ENCODE results near the gene BCL2L12. TPM values are rescaled to one million over a fixed set of nuclear protein-coding genes. Genes with fewer than 3 reads are reported as not detected.

BCL2L12 gene
- total and polyA plus RNA-seq, 2 of the 13 experiments (the other 11 are each of a cell fraction or from before 2014, with no cell fraction given), result 26.8 to 40.8 TPM

GRCh38 chr19:49677231-49677900 is 11.6 kb downstream of the BCL2L12 start, which contains the start of gene PRMT1:
TSS of gene PRMT1 (plus strand) at chr19:49677271. CDS start at chr19:49677281, 10 bp downstream.
- DNase-seq (ENCODE audit: low spot score) (peak; percentile 35), FAIRE-seq (no peak), ATAC-seq (peak; percentile 19)
- peaks cover 41% of the 10 kb centered on the region for H3K79me2 ChIP-seq (ENCODE audit: insufficient read depth, low read length)
- no peaks in the 10 kb centered on the region for H3K9me3 ChIP-seq (ENCODE audit: low read length)
- CTCF ChIA-PET (ENCODE audit: low intra/inter-chr PET ratio, low total read pairs), result interaction anchor here (1.7 kb wide), 1 partner anchor 107 kb away, joined by 5 read pairs; no protein-coding TSS in a partner anchor
- POLR2A ChIA-PET, result interaction anchor here (0.6 to 3.8 kb wide), 22 partner anchors 10 to 684 kb away, joined by 3 to 77 read pairs (median 4); partner anchors contain the start of genes ADM5, AP2A1, BCL2L12 and FCGRT
- peak within 1 kb of the TSS; percentile 95 for H3K27ac ChIP-seq (ENCODE audit: extremely low read length, insufficient read depth, low read length)
- peaks cover 39% of the 10 kb centered on the region for H3K4me1 ChIP-seq (ENCODE audit: insufficient read depth, low read length)
- peak within 1 kb of the TSS; percentile 97 for H2AFZ ChIP-seq (ENCODE audit: low read length)
- no peaks in the 10 kb centered on the region for H3K27me3 ChIP-seq (ENCODE audit: control insufficient read depth in 1 of 2, insufficient read depth in 2 of 2, low read length in 2 of 2)
- peak within 1 kb of the TSS; percentile 86 for H3K4me2 ChIP-seq (ENCODE audit: low read depth, low read length)
- TSS peak; percentile 57 for BruUV-seq (replicated peaks)
- peaks cover 37% of the 10 kb centered on the region for H4K20me1 ChIP-seq (ENCODE audit: insufficient read depth, low read length)
- in situ Hi-C loops (cut with HindIII; ENCODE audit: extremely low pct_ligation_motif_present, low pct_unique_long_range_greater_than_20kb), result loop anchor here (10.0 kb wide), 1 partner anchor 83 kb away; the partner anchor contains the start of gene PRR12
- peak within 1 kb of the TSS; percentile 95 for H3K9ac ChIP-seq (ENCODE audit: insufficient read depth, low read depth, low read length)
- peaks cover 3 to 17% of the 10 kb centered on the region in 2 experiments for H3K36me3 ChIP-seq (replicated peaks in 1 of 2; ENCODE audit: control insufficient read depth in 1 of 2, insufficient read depth in 2 of 2, low read length in 2 of 2)
- peak within 1 kb of the TSS; percentile 92 to 99 (median 99) for H3K4me3 ChIP-seq (replicated peaks in 1 of 3; ENCODE audit: insufficient read depth in 1 of 3, low read depth in 2 of 3, low read length in 3 of 3)
- intact Hi-C loops (cut with micrococcal nuclease; ENCODE audit: unreplicated experiment), result loop anchor here (2.0 to 5.0 kb wide), 2 partner anchors 35 to 97 kb away; partner anchors contain the start of genes NOSIP, PRRG2, RRAS and SCAF1
- 7% methylated on average over 12 of the region's 57 CpGs for WGBS (ENCODE audit: low lambda C conversion rate)
- TF ChIP-seq, protein P1, sequence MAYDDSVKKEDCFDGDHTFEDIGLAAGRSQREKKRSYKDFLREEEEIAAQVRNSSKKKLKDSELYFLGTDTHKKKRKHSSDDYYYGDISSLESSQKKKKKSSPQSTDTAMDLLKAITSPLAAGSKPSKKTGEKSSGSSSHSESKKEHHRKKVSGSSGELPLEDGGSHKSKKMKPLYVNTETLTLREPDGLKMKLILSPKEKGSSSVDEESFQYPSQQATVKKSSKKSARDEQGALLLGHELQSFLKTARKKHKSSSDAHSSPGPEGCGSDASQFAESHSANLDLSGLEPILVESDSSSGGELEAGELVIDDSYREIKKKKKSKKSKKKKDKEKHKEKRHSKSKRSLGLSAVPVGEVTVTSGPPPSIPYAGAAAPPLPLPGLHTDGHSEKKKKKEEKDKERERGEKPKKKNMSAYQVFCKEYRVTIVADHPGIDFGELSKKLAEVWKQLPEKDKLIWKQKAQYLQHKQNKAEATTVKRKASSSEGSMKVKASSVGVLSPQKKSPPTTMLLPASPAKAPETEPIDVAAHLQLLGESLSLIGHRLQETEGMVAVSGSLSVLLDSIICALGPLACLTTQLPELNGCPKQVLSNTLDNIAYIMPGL (CRISPR knock-in tag; IDR thresholded peaks at IDR 0.05; ENCODE audit: borderline replicate concordance in 1 of 2, low read depth in 1 of 2), result peak in 1 of 2 experiments; percentile 80
- TF ChIP-seq, protein P2, sequence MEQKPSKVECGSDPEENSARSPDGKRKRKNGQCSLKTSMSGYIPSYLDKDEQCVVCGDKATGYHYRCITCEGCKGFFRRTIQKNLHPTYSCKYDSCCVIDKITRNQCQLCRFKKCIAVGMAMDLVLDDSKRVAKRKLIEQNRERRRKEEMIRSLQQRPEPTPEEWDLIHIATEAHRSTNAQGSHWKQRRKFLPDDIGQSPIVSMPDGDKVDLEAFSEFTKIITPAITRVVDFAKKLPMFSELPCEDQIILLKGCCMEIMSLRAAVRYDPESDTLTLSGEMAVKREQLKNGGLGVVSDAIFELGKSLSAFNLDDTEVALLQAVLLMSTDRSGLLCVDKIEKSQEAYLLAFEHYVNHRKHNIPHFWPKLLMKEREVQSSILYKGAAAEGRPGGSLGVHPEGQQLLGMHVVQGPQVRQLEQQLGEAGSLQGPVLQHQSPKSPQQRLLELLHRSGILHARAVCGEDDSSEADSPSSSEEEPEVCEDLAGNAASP (CRISPR knock-in tag; IDR thresholded peaks at IDR 0.05; ENCODE audit: borderline replicate concordance), result 0 out of 2 replicates have a peak, but pooled peaks have one; percentile 46
- TF ChIP-seq, protein P3, sequence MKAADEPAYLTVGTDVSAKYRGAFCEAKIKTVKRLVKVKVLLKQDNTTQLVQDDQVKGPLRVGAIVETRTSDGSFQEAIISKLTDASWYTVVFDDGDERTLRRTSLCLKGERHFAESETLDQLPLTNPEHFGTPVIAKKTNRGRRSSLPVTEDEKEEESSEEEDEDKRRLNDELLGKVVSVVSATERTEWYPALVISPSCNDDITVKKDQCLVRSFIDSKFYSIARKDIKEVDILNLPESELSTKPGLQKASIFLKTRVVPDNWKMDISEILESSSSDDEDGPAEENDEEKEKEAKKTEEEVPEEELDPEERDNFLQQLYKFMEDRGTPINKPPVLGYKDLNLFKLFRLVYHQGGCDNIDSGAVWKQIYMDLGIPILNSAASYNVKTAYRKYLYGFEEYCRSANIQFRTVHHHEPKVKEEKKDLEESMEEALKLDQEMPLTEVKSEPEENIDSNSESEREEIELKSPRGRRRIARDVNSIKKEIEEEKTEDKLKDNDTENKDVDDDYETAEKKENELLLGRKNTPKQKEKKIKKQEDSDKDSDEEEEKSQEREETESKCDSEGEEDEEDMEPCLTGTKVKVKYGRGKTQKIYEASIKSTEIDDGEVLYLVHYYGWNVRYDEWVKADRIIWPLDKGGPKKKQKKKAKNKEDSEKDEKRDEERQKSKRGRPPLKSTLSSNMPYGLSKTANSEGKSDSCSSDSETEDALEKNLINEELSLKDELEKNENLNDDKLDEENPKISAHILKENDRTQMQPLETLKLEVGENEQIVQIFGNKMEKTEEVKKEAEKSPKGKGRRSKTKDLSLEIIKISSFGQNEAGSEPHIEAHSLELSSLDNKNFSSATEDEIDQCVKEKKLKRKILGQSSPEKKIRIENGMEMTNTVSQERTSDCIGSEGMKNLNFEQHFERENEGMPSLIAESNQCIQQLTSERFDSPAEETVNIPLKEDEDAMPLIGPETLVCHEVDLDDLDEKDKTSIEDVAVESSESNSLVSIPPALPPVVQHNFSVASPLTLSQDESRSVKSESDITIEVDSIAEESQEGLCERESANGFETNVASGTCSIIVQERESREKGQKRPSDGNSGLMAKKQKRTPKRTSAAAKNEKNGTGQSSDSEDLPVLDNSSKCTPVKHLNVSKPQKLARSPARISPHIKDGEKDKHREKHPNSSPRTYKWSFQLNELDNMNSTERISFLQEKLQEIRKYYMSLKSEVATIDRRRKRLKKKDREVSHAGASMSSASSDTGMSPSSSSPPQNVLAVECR (CRISPR knock-in tag; IDR thresholded peaks at IDR 0.05; ENCODE audit: borderline replicate concordance), result peak; percentile 95
- TF ChIP-seq ZBTB7B (CRISPR knock-in tag; IDR thresholded peaks at IDR 0.05), result peak; percentile 75
- peak; percentile 89 for TF ChIP-seq HDAC1 (CRISPR knock-in tag; IDR thresholded peaks at IDR 0.05)
- TF ChIP-seq POLR2AphosphoS5 (IDR thresholded peaks at IDR 0.05; ENCODE audit: low read depth, low read length), result peak; percentile 95
- 0 out of 2 replicates have a peak, but pooled peaks have one; percentile 29 for TF ChIP-seq ZNF296 (CRISPR knock-in tag; conservative IDR thresholded peaks at IDR 0.05)
- no peak for TF ChIP-seq ATF6 (CRISPR knock-in tag; conservative IDR thresholded peaks at IDR 0.05)
- no peak for TF ChIP-seq ZSCAN22 (CRISPR knock-in tag; IDR thresholded peaks at IDR 0.05)
- peak; percentile 85 for TF ChIP-seq MNT (IDR thresholded peaks at IDR 0.05)
- peak; percentile 35; the same call in 1 of the 2 replicates for TF ChIP-seq MIXL1 (CRISPR knock-in tag; IDR thresholded peaks at IDR 0.05)

Measured in HepG2 (cell line).